SJSA1 (cell line): ENCODE measurements around the gene KLHDC3. TPM values are rescaled to one million over a fixed set of nuclear protein-coding genes. Genes with fewer than 3 reads are reported as not detected.
A peak's percentile ranks its signal among the peaks of the same experiment; 100 is the strongest.
"Not testable (repeated sequence)": the region's sequence is repeated elsewhere in the genome, so short reads cannot be mapped to it uniquely, and the experiment has no call there.

Experiments
- DNase-seq, 2 experiments: peaks; one replicate each; pipeline ENCODE4 v3.0.0-alpha.2; 2015 to 2020; ENCODE audit warnings: low spot score in 2 of 2, low read depth in 1 of 2
- H3K27ac ChIP-seq: fragments of 250-450 bp; sonication (Bioruptor Pico); 2 replicates; pipeline ENCODE4 v1.5.1; 2020; ENCODE audit warnings: mild to moderate bottlenecking, moderate library complexity
- H3K27me3 ChIP-seq: fragments of 250-450 bp; sonication (Bioruptor Pico); replicated peaks from 2 replicates; pipeline ENCODE4 v1.5.1; 2020; ENCODE audit warnings: mild to moderate bottlenecking, moderate library complexity
- H3K36me3 ChIP-seq: fragments of 250-450 bp; sonication (Bioruptor Pico); 2 replicates; pipeline ENCODE4 v1.5.1; 2020; ENCODE audit warnings: mild to moderate bottlenecking
- H3K4me1 ChIP-seq: fragments of 250-450 bp; sonication (Bioruptor Pico); replicated peaks from 2 replicates; pipeline ENCODE4 v1.6.1; 2021; ENCODE audit warnings: mild to moderate bottlenecking
- H3K4me3 ChIP-seq: fragments of 250-450 bp; sonication (Bioruptor Pico); 2 replicates; pipeline ENCODE4 v1.5.1; 2020; ENCODE audit warnings: mild to moderate bottlenecking
- H3K9me3 ChIP-seq: fragments of 250-450 bp; sonication (Bioruptor Pico); replicated peaks from 2 replicates; pipeline ENCODE4 v1.5.1; 2020; ENCODE audit warnings: mild to moderate bottlenecking
- total RNA-seq: library from RNA; depleted of rRNA; stranded (reverse); fragments of >200 nt; shearing (Covaris generic); gene quantifications from 2 replicates; pipeline ENCODE4 v1.2.3, GENCODE V29; 2014

The KLHDC3 gene
- total RNA-seq, 1 experiment from 2014 or later = 118 TPM

DNA sequence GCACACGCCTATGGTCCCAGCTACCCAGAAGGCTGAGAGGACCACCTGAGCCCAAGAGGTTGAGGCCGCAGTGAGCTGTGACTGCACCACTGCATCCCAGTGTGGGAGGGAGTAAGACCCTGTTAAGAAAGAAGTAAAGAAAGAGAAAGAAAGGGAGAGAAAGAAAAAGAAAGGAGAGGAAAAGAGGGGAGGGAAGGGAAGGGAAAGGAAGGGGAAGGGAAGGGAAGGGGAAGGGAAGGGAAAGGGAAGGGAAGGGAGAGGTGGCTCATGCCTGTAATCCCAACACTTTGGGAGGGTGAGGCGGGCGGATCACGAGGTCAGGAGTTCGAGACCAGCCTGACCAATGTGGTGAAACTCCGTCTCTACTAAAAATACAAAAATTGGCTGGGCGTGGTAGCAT is 27.4 kb downstream of the KLHDC3 start:
- peaks cover 82% of the 10 kb centered on the region for H3K36me3 ChIP-seq
- not testable (repeated sequence) for H3K4me1 ChIP-seq, H3K27ac ChIP-seq, H3K4me3 ChIP-seq, H3K27me3 ChIP-seq, H3K9me3 ChIP-seq, DNase-seq

DNA sequence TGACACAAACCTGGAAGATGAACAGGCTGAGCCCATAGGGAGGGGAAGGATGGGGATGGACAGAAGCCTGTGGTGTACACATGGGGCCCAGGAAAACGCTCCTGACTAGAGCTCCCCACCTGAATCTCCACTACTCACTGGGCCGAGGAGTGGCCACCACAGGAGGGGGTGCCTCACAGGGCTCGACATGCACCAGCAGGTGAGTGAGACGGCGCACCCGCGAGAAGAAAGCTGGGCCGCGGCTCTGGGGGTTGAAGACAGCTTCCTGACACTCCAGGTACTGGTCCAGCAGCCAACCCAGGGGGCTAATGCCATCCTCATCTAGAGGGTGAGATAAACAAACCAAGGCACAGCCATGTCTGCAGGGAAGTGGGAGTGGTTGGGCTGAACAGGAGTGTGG is 29.3 kb downstream of the KLHDC3 start:
- Histone ChIP-seq H3K27me3 (no peaks in the 10 kb centered on the region), H3K4me1 (no peaks in the 10 kb centered on the region), H3K4me3 (no peak overlapping the region), H3K9me3 (no peaks in the 10 kb centered on the region), H3K27ac (no peak overlapping the region), H3K36me3 (peaks cover 82% of the 10 kb centered on the region)
- DNase-seq = no peak

DNA sequence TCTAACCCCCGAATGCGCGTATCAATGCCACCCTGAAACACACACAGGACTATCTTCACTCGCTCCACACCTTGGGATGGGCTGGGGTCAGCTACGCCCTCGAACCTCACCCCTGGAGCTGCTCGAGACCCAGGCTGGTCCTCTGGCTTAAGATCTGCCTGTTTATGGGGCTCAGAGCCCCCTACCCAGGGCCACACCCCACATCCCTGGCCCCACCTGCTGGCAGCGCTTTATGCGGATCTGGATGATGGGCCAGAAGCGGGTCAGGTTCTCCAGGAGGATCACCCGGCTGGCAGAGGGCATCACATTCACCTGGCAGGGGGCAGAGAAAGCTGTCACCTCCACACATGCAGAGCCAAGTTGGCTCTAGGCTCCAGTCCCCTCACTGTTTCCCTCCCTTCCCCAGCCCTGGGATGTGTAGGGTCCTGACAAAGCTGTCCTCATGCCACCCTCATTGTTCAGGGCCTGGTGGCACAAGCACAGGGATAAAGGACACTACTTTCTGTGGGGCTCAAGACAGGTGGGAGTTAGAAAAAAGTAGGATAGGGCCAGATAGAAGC is 31.4 kb downstream of the KLHDC3 start:
- no peak for DNase-seq
- Histone ChIP-seq H3K9me3 (no peaks in the 10 kb centered on the region), H3K4me1 (no peaks in the 10 kb centered on the region), H3K4me3 (no peak overlapping the region), H3K27me3 (no peaks in the 10 kb centered on the region), H3K36me3 (peaks cover 83% of the 10 kb centered on the region), H3K27ac (no peak overlapping the region)

DNA sequence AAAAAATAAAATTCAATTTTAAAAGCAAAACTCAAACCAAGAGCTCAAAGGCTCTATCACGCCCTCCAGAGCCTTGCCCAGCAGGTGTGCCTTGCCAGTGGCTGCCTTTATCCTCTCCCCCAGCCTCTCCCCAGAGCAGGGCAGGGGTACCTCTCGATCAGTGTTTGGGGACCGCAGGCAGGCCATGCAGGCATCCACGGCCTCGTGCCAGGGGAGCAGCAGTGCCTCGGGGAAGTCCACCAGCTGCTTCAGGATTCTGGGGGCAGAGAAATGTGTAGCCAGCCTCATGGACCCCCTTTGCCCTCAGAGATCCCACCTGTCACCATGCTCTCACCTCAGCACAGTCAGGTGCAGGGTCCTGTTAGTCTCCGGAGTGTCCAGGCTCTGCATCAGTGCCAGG is 33.9 kb downstream of the KLHDC3 start:
- DNase-seq = no peak
- Histone ChIP-seq H3K27ac (no peak overlapping the region), H3K27me3 (no peaks in the 10 kb centered on the region), H3K9me3 (no peaks in the 10 kb centered on the region), H3K4me3 (no peak overlapping the region), H3K4me1 (peaks cover 11% of the 10 kb centered on the region), H3K36me3 (peaks cover 86% of the 10 kb centered on the region)

DNA sequence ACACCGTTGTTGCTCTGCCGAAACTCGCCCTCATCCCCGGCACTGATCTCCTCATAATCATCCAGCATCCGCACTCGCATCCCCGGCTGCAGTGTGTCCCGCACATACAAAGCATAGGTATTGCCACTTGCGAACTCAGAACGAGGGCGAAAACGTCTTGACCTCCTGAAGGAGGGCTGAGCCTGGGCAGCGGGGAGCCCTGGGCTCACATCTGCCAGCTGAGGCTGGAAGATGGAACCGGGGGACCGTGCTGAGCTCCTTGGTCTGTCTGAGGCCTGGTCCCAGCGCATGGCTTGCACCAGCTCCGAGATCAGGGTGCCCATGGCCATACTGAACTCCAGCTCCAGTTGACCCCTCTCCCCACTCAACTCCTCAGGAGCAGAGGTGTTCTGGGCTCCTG is 36.9 kb downstream of the KLHDC3 start:
- peaks cover 77% of the 10 kb centered on the region for H3K36me3 ChIP-seq
- H3K27me3 ChIP-seq = no peaks in the 10 kb centered on the region

DNA sequence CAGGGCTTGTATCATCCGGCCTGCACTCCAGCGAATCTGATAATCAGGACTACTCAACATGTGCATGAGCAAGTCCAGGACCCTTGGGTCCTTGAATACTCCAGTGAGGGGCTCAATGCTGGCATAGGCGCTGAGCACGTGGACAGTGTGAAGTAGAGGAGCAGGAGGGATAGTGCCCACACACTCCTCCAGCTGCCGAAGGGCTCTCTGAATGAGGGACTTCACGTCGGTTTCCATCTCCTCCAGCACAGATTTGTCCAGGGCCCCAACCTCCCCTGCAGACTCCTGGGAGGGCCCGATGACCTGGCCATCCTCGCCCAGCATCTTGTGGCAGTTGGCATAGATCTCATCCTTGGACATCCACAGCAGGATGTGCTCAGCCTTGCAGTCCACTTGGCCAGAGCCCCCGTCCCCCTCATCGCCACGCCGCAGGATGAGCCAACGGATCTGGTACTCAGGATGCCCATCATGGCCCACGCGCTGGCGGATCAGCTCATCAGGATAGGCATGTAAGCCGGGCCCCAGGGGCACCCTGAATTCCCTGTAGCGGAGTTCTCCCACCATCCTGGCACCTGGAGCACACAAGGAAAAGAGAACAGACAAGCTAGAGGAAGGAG is 38.3 kb downstream of the KLHDC3 start:
- peaks cover 68% of the 10 kb centered on the region for H3K36me3 ChIP-seq
- no peak overlapping the region for H3K27ac ChIP-seq
- peaks cover 18% of the 10 kb centered on the region for H3K4me1 ChIP-seq
- H3K4me3 ChIP-seq = peak overlapping the region; percentile 57
- DNase-seq = no peak
- no peaks in the 10 kb centered on the region for H3K9me3 ChIP-seq
- H3K27me3 ChIP-seq = no peaks in the 10 kb centered on the region

More for the DNA sequence above, 36.9 kb downstream of the KLHDC3 start:
- H3K9me3 ChIP-seq = no peaks in the 10 kb centered on the region
- H3K4me1 ChIP-seq = peaks cover 18% of the 10 kb centered on the region
- no peak for DNase-seq
- H3K27ac ChIP-seq = no peak overlapping the region
- no peak overlapping the region for H3K4me3 ChIP-seq

DNA sequence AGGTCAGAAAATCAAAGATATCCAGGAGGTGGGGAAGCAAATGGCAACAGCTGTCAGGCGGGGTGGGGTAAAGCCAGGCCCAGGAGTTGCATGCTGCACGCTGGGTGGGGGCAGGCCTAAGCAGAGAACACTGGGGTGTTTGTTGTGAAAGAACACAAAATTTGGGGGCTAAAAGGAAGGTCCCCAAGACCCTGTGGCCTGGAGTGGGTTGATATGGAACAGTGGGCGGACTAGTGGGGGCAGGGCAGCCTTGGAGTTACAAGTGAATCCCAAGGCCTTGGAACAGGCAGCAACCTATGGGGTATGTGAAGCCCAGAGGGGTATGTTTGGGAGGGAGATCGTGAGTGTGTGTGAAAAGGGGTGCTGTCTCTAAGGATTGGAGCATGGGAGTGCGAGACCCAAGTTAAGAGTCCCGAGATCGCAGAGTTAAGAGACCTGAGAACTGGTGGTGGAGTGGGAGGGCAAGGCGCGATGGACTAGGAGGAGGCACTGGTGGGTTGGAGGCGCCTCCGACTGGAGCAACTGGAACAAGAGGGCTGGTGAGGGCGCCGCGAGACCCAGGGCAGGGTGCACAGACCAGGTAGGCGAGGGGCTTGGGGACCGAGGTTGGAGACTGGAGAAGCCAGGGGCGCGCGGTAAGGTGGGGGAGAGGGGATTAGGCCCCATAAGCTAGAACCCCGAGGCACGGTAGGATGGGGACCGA is 38.9 kb downstream of the KLHDC3 start:
- H3K36me3 ChIP-seq = peaks cover 69% of the 10 kb centered on the region
- H3K9me3 ChIP-seq = no peaks in the 10 kb centered on the region
- peaks cover 19% of the 10 kb centered on the region for H3K4me1 ChIP-seq
- H3K27ac ChIP-seq = peak overlapping the region; percentile 74
- no peak for DNase-seq
- H3K27me3 ChIP-seq = no peaks in the 10 kb centered on the region
- H3K4me3 ChIP-seq = peak overlapping the region; percentile 57

DNA sequence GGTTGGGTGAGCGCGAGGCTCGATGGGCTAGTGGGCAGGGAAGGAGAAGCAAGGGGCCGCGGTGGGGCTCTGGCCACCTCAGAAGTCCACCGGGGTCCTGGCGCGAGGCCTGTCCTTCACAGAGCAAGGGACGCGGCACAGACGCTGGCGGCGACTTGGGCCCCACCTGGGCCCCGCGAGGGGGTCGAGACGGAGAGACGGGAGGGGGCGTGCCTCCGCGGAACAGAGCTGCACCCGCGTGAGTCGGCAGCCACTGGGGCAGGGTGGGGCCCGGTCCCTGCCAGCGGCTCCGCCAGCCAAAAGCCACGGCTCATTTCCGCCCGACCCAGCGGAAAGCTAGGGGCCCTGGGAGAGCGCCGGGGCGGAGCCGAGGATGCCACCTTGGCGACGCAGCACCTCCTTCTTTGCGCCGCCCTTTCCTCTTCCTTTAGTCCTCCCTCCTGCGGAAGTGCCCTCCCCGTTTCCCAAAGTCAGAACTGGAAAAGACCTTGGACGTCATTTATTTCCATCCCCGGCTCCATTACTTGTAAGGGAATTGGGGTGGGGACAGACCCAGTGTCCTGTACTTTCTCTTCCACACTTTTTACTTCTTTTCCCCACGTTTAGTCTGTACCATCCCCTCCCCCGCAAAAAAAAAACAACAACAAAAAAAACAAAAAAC is 39.6 kb downstream of the KLHDC3 start, which contains the start of gene CUL7:
Gene CUL7 (minus strand): TSS at position 307 of the 661 bp plus-strand sequence. CDS start 1,063 bp downstream, outside the sequence.
- Histone ChIP-seq H3K27me3 (no peaks in the 10 kb centered on the region), H3K36me3 (peaks cover 73% of the 10 kb centered on the region)
- DNase-seq = peak; percentile 95 to 96

DNA sequence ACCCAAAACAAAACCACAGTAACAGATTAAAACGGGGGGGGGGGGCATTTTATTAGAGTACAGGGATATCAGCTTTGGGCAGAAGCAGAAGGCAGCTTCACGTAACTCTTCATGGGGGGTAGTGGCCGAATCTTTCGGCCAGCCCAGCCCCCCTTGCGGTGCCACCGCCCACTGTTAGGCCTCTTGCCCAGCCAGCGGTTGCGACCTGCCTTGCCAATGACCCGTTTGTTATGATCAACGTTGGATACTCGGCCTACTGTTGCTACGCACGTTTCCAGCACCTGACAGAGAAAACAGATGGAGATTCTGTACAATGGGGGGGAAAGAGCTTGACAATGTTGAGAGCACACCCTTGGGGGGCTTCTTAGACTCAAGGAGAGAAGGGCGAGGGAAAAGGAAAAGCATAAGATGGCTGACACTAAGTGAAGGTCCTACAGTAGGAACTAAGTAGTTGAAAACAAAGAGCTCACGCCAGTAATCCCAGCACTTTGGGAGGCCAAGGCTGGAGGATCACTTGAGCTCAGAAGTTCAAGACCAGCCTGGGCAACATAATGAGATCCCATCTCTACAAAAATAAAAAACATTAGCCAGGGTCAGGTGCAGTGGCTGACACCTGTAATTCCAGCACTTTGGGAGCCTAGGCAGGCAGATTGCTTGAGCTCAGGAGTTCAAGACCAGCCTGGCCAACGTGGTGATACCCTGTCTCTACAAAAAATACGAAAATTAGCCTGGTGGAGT is 40.3 kb downstream of the KLHDC3 start:
- Histone ChIP-seq H3K9me3 (no peaks in the 10 kb centered on the region), H3K4me3 (peak overlapping the region; percentile 57), H3K27me3 (no peaks in the 10 kb centered on the region), H3K36me3 (peaks cover 71% of the 10 kb centered on the region), H3K27ac (peak overlapping the region; percentile 74; the same call in 1 of the 2 replicates), H3K4me1 (peaks cover 27% of the 10 kb centered on the region)
- DNase-seq = no peak

More for the DNA sequence above, 39.6 kb downstream of the KLHDC3 start, which contains the start of gene CUL7:
- no peaks in the 10 kb centered on the region for H3K9me3 ChIP-seq
- H3K4me3 ChIP-seq = peak within 1 kb of the TSS; percentile 57
- peaks cover 26% of the 10 kb centered on the region for H3K4me1 ChIP-seq
- H3K27ac ChIP-seq = peak within 1 kb of the TSS; percentile 74

DNA sequence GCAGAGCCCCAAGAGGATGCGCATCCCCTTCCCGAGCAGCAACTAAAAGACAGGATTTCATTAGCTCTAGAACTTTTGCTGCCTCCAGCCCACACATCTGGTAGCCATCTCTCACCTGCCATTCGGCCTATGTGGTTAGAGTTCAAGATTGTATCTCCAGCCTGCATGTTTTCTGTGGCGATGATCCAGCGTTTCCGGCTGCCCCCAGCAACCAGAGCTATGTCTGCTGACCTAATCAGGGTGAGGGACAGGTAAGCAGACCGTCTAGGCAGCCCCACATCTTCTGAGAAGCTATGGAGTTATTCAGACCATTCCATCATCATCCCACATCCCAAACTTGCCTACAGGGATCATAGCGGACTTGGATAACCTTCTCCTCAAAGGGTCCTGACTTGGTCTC is 41.9 kb downstream of the KLHDC3 start:
- DNase-seq = no peak
- Histone ChIP-seq H3K36me3 (peaks cover 55% of the 10 kb centered on the region), H3K27me3 (no peaks in the 10 kb centered on the region), H3K9me3 (no peaks in the 10 kb centered on the region), H3K4me1 (peaks cover 32% of the 10 kb centered on the region), H3K4me3 (no peak overlapping the region), H3K27ac (no peak overlapping the region)

DNA sequence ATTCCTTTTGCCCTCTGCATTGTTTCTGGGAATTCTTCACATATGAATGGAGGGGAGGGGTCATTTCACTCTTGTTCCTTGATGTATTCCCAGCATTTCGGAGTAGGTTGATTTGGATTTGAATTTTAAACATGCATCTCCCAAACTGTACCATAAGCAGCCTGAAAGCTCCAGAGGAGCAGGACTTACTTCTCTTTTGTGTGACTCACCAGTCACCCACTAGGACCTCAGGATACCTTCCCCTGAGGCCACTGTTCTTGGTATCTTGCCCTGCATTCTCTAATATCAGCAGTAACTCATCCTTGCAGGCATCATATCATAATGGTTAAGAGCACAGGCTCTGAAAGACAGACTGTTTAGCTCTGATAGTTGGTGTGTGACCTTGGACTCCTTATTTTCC is 44.5 kb downstream of the KLHDC3 start:
- H3K4me3 ChIP-seq = peak overlapping the region; percentile 63
- H3K36me3 ChIP-seq = peaks cover 37% of the 10 kb centered on the region
- no peaks in the 10 kb centered on the region for H3K27me3 ChIP-seq
- peaks cover 19% of the 10 kb centered on the region for H3K4me1 ChIP-seq
- H3K9me3 ChIP-seq = no peaks in the 10 kb centered on the region
- DNase-seq = no peak
- H3K27ac ChIP-seq = peak overlapping the region; percentile 67; the same call in 1 of the 2 replicates

DNA sequence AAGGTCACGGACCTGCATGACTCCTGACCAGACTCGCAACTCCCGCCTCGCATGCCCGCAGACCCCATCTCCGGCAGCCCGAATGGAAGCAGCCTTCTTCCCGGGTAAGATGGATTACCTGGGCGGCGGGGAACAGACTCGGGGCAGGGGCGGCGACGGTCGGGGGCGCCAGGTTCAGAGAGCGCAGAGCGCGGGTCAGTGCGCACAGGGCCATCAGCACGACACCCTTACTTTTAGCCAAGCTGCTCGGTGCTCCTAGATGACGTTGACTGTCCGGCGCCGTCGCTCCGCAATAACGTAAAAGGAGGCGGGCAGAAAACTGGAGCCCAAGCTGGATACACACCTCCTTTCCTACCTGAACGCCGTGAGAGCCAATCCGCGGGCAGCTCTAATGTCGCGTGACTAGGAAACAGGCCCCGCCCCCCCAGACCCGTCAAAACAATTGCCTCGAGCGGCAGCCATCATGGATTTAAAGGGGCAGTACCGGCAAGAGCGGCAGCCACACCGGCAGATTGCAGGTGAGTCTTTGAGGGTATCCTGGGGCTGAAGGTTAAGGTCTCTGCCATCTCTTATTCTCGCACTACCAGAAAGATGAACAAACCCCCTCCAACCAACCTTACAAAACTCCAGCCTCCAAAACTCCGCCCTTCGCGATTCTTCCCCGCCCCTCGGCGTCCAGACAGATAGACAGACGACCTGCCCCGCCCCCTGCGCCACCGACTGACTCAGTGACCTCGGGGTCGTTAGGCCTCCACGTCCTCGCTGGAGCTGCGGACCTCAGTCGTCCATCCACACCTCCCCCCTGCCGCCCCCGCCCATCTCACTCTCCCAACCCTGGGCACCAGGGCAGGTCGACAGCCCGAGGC is 45.4 kb downstream of the KLHDC3 start, which contains the start of the genes KLC4 and MRPL2:
Gene KLC4 (plus strand): TSS at position 464 of the 866 bp plus-strand sequence. CDS start 1,705 bp downstream, outside the sequence.
Gene MRPL2 (minus strand): TSS at position 267 of the 866 bp plus-strand sequence. CDS start 53 bp downstream, at position 214.
- Histone ChIP-seq H3K4me3 (peak within 1 kb of the TSS; percentile 63), H3K36me3 (peaks cover 33% of the 10 kb centered on the region), H3K27ac (peak within 1 kb of the TSS; percentile 67), H3K4me1 (peaks cover 14% of the 10 kb centered on the region), H3K27me3 (no peaks in the 10 kb centered on the region), H3K9me3 (no peaks in the 10 kb centered on the region)
- peak; percentile 98 for DNase-seq
